SK-N-SH (cell line): ENCODE results near the gene SAMD14.

Source experiments
- CTCF ChIP-seq: fragments of 200-600 bp; sonication (generic); IDR thresholded peaks from 2 replicates; pipeline ENCODE4 v1.6.1; 2017; ENCODE audit warnings: antibody characterized with exemption, mild to moderate bottlenecking, moderate library complexity
- GABPA ChIP-seq: IDR thresholded peaks from 2 replicates; pipeline ENCODE4 v1.4.0; 2012; ENCODE audit warnings: low read depth, mild to moderate bottlenecking
- MAX ChIP-seq: IDR thresholded peaks from 2 replicates; pipeline ENCODE4 v1.4.0; 2012; ENCODE audit warnings: low read depth
- MXI1 ChIP-seq: IDR thresholded peaks from 2 replicates; pipeline ENCODE4 v1.6.1; 2012; ENCODE audit warnings: mild to moderate bottlenecking, low read depth, low read length, improper control_type of control experiment
- RCOR1 ChIP-seq: fragments of 150-350 bp; IDR thresholded peaks from 2 replicates; pipeline ENCODE4 v1.6.1; 2017; ENCODE audit warnings: antibody characterized with exemption, low read length
- TAF1 ChIP-seq: IDR thresholded peaks from 2 replicates; pipeline ENCODE4 v1.6.1; 2012; ENCODE audit warnings: low read depth, mild to moderate bottlenecking, low read length, moderate library complexity, borderline replicate concordance
- TCF12 ChIP-seq: IDR thresholded peaks from 2 replicates; pipeline ENCODE4 v1.4.0; 2012

GRCh38 chr17:50146230-50146926 is 16.4 kb upstream of the SAMD14 start:
- TF ChIP-seq RCOR1, result no peak
- peak; percentile 22 for TF ChIP-seq CTCF
- no peak for TF ChIP-seq GABPA
- no peak for TF ChIP-seq TCF12
- TF ChIP-seq MAX, result no peak
- no peak for TF ChIP-seq MXI1
- TF ChIP-seq TAF1, result no peak
